Astrocyte (in vitro differentiated cells and primary cell): ENCODE data around the gene GNAO1. TPM values are rescaled to one million over a fixed set of nuclear protein-coding genes. Genes with fewer than 3 reads are reported as not detected.
A peak's percentile ranks its signal among the peaks of the same experiment; 100 is the strongest.

ENCODE experiments used
- DNase-seq: peaks from one replicate; pipeline ENCODE4 v3.0.0-alpha.2; 2010; ENCODE audit warnings: low read depth
- FAIRE-seq: peaks from 2 replicates; lab custom pipeline; 2011; peaks lifted over from hg19 to GRCh38; lab: Jason Lieb, UNC
- H2AFZ ChIP-seq: 2 replicates; pipeline ENCODE4 v1.6.0; 2012; ENCODE audit warnings: low read depth, low read length, inconsistent platforms
- H3K27ac ChIP-seq: 2 replicates; pipeline ENCODE4 v1.5.1; 2011; ENCODE audit warnings: low read depth, low read length, inconsistent platforms
- H3K27me3 ChIP-seq: 2 replicates; pipeline ENCODE4 v1.6.0; 2011; ENCODE audit warnings: low read length, inconsistent platforms; ENCODE audit not compliant: insufficient read depth
- H3K36me3 ChIP-seq: 2 replicates; pipeline ENCODE4 v1.5.1; 2011; ENCODE audit warnings: low read length, inconsistent platforms; ENCODE audit not compliant: insufficient read depth
- H3K4me1 ChIP-seq: 2 replicates; pipeline ENCODE4 v1.5.1; 2011; ENCODE audit warnings: low read length, inconsistent platforms; ENCODE audit not compliant: insufficient read depth
- H3K4me2 ChIP-seq: 2 replicates; pipeline ENCODE4 v1.6.0; 2012; ENCODE audit warnings: low read length, inconsistent platforms
- H3K4me3 ChIP-seq: 2 replicates; pipeline ENCODE4 v1.5.1; 2011; ENCODE audit warnings: low read depth, mild to moderate bottlenecking, low read length, inconsistent platforms; ENCODE audit not compliant: insufficient read depth
- H3K79me2 ChIP-seq: 2 replicates; pipeline ENCODE4 v1.6.0; 2012; ENCODE audit warnings: mild to moderate bottlenecking, low read length, inconsistent platforms; ENCODE audit not compliant: insufficient read depth
- H3K9ac ChIP-seq: 2 replicates; pipeline ENCODE4 v1.6.0; 2012; ENCODE audit warnings: mild to moderate bottlenecking, low read length, inconsistent platforms
- H3K9me3 ChIP-seq: 2 replicates; pipeline ENCODE4 v1.5.1; 2012; ENCODE audit warnings: low read depth, mild to moderate bottlenecking, low read length, inconsistent platforms; ENCODE audit not compliant: insufficient read depth
- H4K20me1 ChIP-seq: 2 replicates; pipeline ENCODE4 v1.6.0; 2012; ENCODE audit warnings: low read length, inconsistent platforms; ENCODE audit not compliant: insufficient read depth
- H3K27ac Mint-ChIP-seq: one replicate; pipeline ENCODE4 v1.8.0; 2021; ENCODE audit warnings: mild to moderate bottlenecking, mixed read lengths; ENCODE audit not compliant: unreplicated experiment
- H3K27me3 Mint-ChIP-seq: one replicate; pipeline ENCODE4 v1.8.0; 2021; ENCODE audit warnings: low read depth, mixed read lengths; ENCODE audit not compliant: unreplicated experiment
- H3K36me3 Mint-ChIP-seq: one replicate; pipeline ENCODE4 v1.8.0; 2021; ENCODE audit warnings: low read depth, mixed read lengths; ENCODE audit not compliant: unreplicated experiment
- H3K4me1 Mint-ChIP-seq: one replicate; pipeline ENCODE4 v1.8.0; 2021; ENCODE audit warnings: low read depth, mixed read lengths; ENCODE audit not compliant: unreplicated experiment
- H3K4me3 Mint-ChIP-seq: one replicate; pipeline ENCODE4 v1.8.0; 2021; ENCODE audit warnings: mild to moderate bottlenecking, moderate library complexity, mixed read lengths; ENCODE audit not compliant: unreplicated experiment
- H3K9me3 Mint-ChIP-seq: one replicate; pipeline ENCODE4 v1.8.0; 2021; ENCODE audit warnings: mild to moderate bottlenecking, mixed read lengths; ENCODE audit not compliant: unreplicated experiment
- EZH2 ChIP-seq: IDR thresholded peaks from 2 replicates; pipeline ENCODE4 v1.6.1; 2012; ENCODE audit warnings: mild to moderate bottlenecking, low read length, inconsistent platforms; ENCODE audit not compliant: insufficient read depth
- total RNA-seq: library from RNA; stranded (reverse); gene quantifications from 2 replicates; pipeline ENCODE4 v1.2.1, GENCODE V29; 2021
- TF ChIP-seq, protein P1 (sequence below): IDR thresholded peaks from 2 replicates; pipeline ENCODE4 v1.5.1; 2011; ENCODE audit warnings: low read depth, mild to moderate bottlenecking, inconsistent platforms, low read length, moderate library complexity; ENCODE audit not compliant: insufficient read depth

Gene GNAO1
- total RNA-seq, 1 donor from 2014 or later = 1.7 TPM

DNA sequence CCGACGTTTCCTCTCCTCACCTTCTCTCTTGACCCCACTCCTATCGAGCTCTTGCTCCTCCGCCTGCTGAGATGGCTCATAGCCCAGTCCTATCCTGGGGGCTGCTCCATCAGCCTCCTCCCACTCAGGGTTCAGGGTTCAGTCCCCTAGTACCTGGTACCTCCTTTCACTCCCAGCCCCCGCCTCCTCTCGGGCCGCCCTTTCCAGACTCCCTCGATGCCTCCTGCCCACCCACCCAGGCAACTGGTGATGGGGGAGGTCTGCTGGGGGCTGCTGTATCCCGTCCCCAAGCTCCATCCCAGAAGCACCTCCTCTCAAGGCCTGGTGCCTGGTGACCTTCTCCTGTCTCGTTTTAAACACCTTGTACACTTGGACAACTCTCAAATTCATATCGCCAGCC, 140.1 kb downstream of the GNAO1 start:
- no peaks in the 10 kb centered on the region for H3K4me1 Mint-ChIP-seq
- Histone ChIP-seq H3K79me2 (no peaks in the 10 kb centered on the region), H3K27ac (no peak overlapping the region), H3K27me3 (no peaks in the 10 kb centered on the region), H2AFZ (no peak overlapping the region), H3K9me3 (no peaks in the 10 kb centered on the region), H4K20me1 (no peaks in the 10 kb centered on the region), H3K36me3 (no peaks in the 10 kb centered on the region), H3K4me2 (no peak overlapping the region), H3K9ac (no peak overlapping the region), H3K4me1 (no peaks in the 10 kb centered on the region), H3K4me3 (no peak overlapping the region)
- no peaks in the 10 kb centered on the region for H3K9me3 Mint-ChIP-seq
- H3K27ac Mint-ChIP-seq = no peak overlapping the region
- DNase-seq (no peak), FAIRE-seq (no peak)
- H3K36me3 Mint-ChIP-seq = no peaks in the 10 kb centered on the region
- no peak overlapping the region for H3K4me3 Mint-ChIP-seq
- H3K27me3 Mint-ChIP-seq = peaks cover 15% of the 10 kb centered on the region
- no peak for TF ChIP-seq EZH2
- TF ChIP-seq, protein P1, sequence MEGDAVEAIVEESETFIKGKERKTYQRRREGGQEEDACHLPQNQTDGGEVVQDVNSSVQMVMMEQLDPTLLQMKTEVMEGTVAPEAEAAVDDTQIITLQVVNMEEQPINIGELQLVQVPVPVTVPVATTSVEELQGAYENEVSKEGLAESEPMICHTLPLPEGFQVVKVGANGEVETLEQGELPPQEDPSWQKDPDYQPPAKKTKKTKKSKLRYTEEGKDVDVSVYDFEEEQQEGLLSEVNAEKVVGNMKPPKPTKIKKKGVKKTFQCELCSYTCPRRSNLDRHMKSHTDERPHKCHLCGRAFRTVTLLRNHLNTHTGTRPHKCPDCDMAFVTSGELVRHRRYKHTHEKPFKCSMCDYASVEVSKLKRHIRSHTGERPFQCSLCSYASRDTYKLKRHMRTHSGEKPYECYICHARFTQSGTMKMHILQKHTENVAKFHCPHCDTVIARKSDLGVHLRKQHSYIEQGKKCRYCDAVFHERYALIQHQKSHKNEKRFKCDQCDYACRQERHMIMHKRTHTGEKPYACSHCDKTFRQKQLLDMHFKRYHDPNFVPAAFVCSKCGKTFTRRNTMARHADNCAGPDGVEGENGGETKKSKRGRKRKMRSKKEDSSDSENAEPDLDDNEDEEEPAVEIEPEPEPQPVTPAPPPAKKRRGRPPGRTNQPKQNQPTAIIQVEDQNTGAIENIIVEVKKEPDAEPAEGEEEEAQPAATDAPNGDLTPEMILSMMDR = no peak

GRCh38 chr16:56331915-56332314, 140.6 kb downstream of the GNAO1 start:
- Mint-ChIP-seq H3K27me3 (peaks cover 15% of the 10 kb centered on the region), H3K36me3 (no peaks in the 10 kb centered on the region), H3K9me3 (no peaks in the 10 kb centered on the region), H3K4me1 (no peaks in the 10 kb centered on the region), H3K27ac (no peak overlapping the region), H3K4me3 (no peak overlapping the region)
- Histone ChIP-seq H3K4me1 (no peaks in the 10 kb centered on the region), H3K4me2 (no peak overlapping the region), H3K79me2 (no peaks in the 10 kb centered on the region), H3K9me3 (no peaks in the 10 kb centered on the region), H3K36me3 (no peaks in the 10 kb centered on the region), H3K27me3 (no peaks in the 10 kb centered on the region), H3K9ac (no peak overlapping the region), H2AFZ (no peak overlapping the region), H3K27ac (no peak overlapping the region), H3K4me3 (no peak overlapping the region), H4K20me1 (no peaks in the 10 kb centered on the region)
- TF ChIP-seq, protein P1 = no peak
- no peak for TF ChIP-seq EZH2
- FAIRE-seq = no peak
- DNase-seq = no peak

DNA sequence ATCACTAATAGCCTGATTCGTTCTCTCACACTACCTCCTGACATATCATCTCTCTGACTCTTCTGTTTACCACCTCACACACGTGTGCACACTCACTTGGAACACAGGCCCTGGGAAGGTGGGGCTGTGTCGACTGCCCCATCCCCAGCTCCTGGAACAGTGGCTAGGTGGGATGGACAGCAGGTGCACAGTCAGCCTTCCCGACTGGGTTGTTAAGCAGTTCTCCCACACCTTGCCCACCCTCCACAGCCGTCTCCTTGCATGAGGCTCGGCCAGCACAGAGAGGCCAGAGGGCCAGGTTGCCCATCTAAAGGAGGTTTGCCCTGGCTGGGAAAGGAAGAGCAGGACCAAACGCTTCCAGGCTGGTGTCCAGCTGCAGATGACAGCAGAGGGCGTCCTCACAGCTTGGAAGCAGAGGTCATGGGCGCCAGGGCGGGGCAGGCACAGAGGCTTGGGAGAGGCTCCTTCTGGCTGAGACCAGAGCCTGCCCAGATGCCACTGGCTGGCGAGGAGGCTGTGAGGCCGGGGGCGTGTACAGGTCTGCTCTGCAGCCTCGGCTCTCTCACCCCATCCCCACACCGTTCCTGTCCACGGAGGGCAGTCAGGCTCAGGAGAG, 141.3 kb downstream of the GNAO1 start:
- Histone ChIP-seq H3K9me3 (no peaks in the 10 kb centered on the region), H4K20me1 (no peaks in the 10 kb centered on the region), H2AFZ (no peak overlapping the region), H3K27me3 (no peaks in the 10 kb centered on the region), H3K4me2 (no peak overlapping the region), H3K79me2 (no peaks in the 10 kb centered on the region), H3K36me3 (no peaks in the 10 kb centered on the region), H3K27ac (no peak overlapping the region), H3K9ac (no peak overlapping the region), H3K4me3 (no peak overlapping the region), H3K4me1 (no peaks in the 10 kb centered on the region)
- Mint-ChIP-seq H3K9me3 (no peaks in the 10 kb centered on the region), H3K36me3 (no peaks in the 10 kb centered on the region), H3K27ac (no peak overlapping the region), H3K4me1 (no peaks in the 10 kb centered on the region), H3K4me3 (no peak overlapping the region), H3K27me3 (peaks cover 12% of the 10 kb centered on the region)
- peak; percentile 18 for DNase-seq
- TF ChIP-seq EZH2 = no peak
- TF ChIP-seq, protein P1 = no peak
- no peak for FAIRE-seq
